Measurements from ENCODE around the gene PPME1.

Gene PPME1

GRCh38 chr11:74238243-74238642, 67.2 kb downstream of the PPME1 start:
- DNase-seq (ENCODE audit: insufficient read length) (no peak), FAIRE-seq (peak; percentile 27)
- TF ChIP-seq POLR2AphosphoS5 (IDR thresholded peaks at IDR 0.05; ENCODE audit: low read depth, low read length) = no peak
- TF ChIP-seq TAF1 (IDR thresholded peaks at IDR 0.05; ENCODE audit: borderline replicate concordance, low read depth, low read length) = no peak
- no peak for TF ChIP-seq POLR2A (IDR thresholded peaks at IDR 0.05; ENCODE audit: low read depth, low read length)

GRCh38 chr11:74248469-74248868, 77.4 kb downstream of the PPME1 start:
- DNase-seq (ENCODE audit: insufficient read length) (no peak), FAIRE-seq (no peak)
- TF ChIP-seq POLR2AphosphoS5 (IDR thresholded peaks at IDR 0.05; ENCODE audit: low read depth, low read length) (no peak), TAF1 (IDR thresholded peaks at IDR 0.05; ENCODE audit: borderline replicate concordance, low read depth, low read length) (no peak), POLR2A (IDR thresholded peaks at IDR 0.05; ENCODE audit: low read depth, low read length) (no peak)

GRCh38 chr11:74249496-74249895, 78.4 kb downstream of the PPME1 start:
- TF ChIP-seq POLR2A (IDR thresholded peaks at IDR 0.05; ENCODE audit: low read depth, low read length) = no peak
- FAIRE-seq = no peak
- DNase-seq (ENCODE audit: insufficient read length) = no peak

GRCh38 chr11:74253361-74253760, 82.3 kb downstream of the PPME1 start:
- FAIRE-seq = no peak
- DNase-seq (ENCODE audit: insufficient read length) = no peak
- no peak for TF ChIP-seq POLR2A (IDR thresholded peaks at IDR 0.05; ENCODE audit: low read depth, low read length)
- TF ChIP-seq TAF1 (IDR thresholded peaks at IDR 0.05; ENCODE audit: borderline replicate concordance, low read depth, low read length) = no peak

- peak; percentile 43 for DNase-seq (ENCODE audit: insufficient read length)
- TF ChIP-seq POLR2AphosphoS5 (IDR thresholded peaks at IDR 0.05; ENCODE audit: low read depth, low read length) (no peak), TAF1 (IDR thresholded peaks at IDR 0.05; ENCODE audit: borderline replicate concordance, low read depth, low read length) (no peak), POLR2A (IDR thresholded peaks at IDR 0.05; ENCODE audit: low read depth, low read length) (no peak)
- peak; percentile 87 for FAIRE-seq
Measured at GRCh38 chr11:74255741-74256375, 84.8 kb downstream of the PPME1 start.

GRCh38 chr11:74256378-74257133, 85.5 kb downstream of the PPME1 start:
- no peak for TF ChIP-seq TAF1 (IDR thresholded peaks at IDR 0.05; ENCODE audit: borderline replicate concordance, low read depth, low read length)
- TF ChIP-seq POLR2AphosphoS5 (IDR thresholded peaks at IDR 0.05; ENCODE audit: low read depth, low read length) = no peak
- TF ChIP-seq POLR2A (IDR thresholded peaks at IDR 0.05; ENCODE audit: low read depth, low read length) = no peak
- FAIRE-seq = no peak
- DNase-seq (ENCODE audit: insufficient read length) = no peak

GRCh38 chr11:74257959-74258553, 87.0 kb downstream of the PPME1 start:
- FAIRE-seq = no peak
- no peak for DNase-seq (ENCODE audit: insufficient read length)
- TF ChIP-seq TAF1 (IDR thresholded peaks at IDR 0.05; ENCODE audit: borderline replicate concordance, low read depth, low read length) = no peak

- no peak for DNase-seq (ENCODE audit: insufficient read length)
- FAIRE-seq = no peak
- TF ChIP-seq POLR2AphosphoS5 (IDR thresholded peaks at IDR 0.05; ENCODE audit: low read depth, low read length) (no peak), TAF1 (IDR thresholded peaks at IDR 0.05; ENCODE audit: borderline replicate concordance, low read depth, low read length) (no peak), POLR2A (IDR thresholded peaks at IDR 0.05; ENCODE audit: low read depth, low read length) (no peak)
Measured at GRCh38 chr11:74262725-74263124, 91.6 kb downstream of the PPME1 start.

GRCh38 chr11:74265256-74265655, 94.2 kb downstream of the PPME1 start:
- DNase-seq (ENCODE audit: insufficient read length) = no peak
- TF ChIP-seq POLR2A (IDR thresholded peaks at IDR 0.05; ENCODE audit: low read depth, low read length) (no peak), TAF1 (IDR thresholded peaks at IDR 0.05; ENCODE audit: borderline replicate concordance, low read depth, low read length) (no peak), POLR2AphosphoS5 (IDR thresholded peaks at IDR 0.05; ENCODE audit: low read depth, low read length) (no peak)
- no peak for FAIRE-seq

GRCh38 chr11:74267014-74267413, 95.9 kb downstream of the PPME1 start:
- TF ChIP-seq POLR2AphosphoS5 (IDR thresholded peaks at IDR 0.05; ENCODE audit: low read depth, low read length) (no peak), TAF1 (IDR thresholded peaks at IDR 0.05; ENCODE audit: borderline replicate concordance, low read depth, low read length) (no peak), POLR2A (IDR thresholded peaks at IDR 0.05; ENCODE audit: low read depth, low read length) (no peak)
- DNase-seq (ENCODE audit: insufficient read length) (no peak), FAIRE-seq (no peak)

GRCh38 chr11:74268456-74268855, 97.4 kb downstream of the PPME1 start:
- no peak for DNase-seq (ENCODE audit: insufficient read length)
- FAIRE-seq = no peak
- TF ChIP-seq POLR2A (IDR thresholded peaks at IDR 0.05; ENCODE audit: low read depth, low read length) (no peak), POLR2AphosphoS5 (IDR thresholded peaks at IDR 0.05; ENCODE audit: low read depth, low read length) (no peak), TAF1 (IDR thresholded peaks at IDR 0.05; ENCODE audit: borderline replicate concordance, low read depth, low read length) (no peak)

GRCh38 chr11:74269161-74269811, 98.2 kb downstream of the PPME1 start:
- DNase-seq (ENCODE audit: insufficient read length) (no peak), FAIRE-seq (no peak)
- TF ChIP-seq POLR2AphosphoS5 (IDR thresholded peaks at IDR 0.05; ENCODE audit: low read depth, low read length) (no peak), TAF1 (IDR thresholded peaks at IDR 0.05; ENCODE audit: borderline replicate concordance, low read depth, low read length) (no peak), POLR2A (IDR thresholded peaks at IDR 0.05; ENCODE audit: low read depth, low read length) (no peak)
